GM04504 (cell line): ENCODE results near the gene THAP9.

Experiments used
- DNase-seq: peaks from one replicate; pipeline ENCODE4 v3.0.0-alpha.2; 2012; ENCODE audit warnings: low read depth

THAP9 gene

GRCh38 chr4:82957045-82957444, 56.5 kb downstream of the THAP9 start:
- no peak for DNase-seq

DNA sequence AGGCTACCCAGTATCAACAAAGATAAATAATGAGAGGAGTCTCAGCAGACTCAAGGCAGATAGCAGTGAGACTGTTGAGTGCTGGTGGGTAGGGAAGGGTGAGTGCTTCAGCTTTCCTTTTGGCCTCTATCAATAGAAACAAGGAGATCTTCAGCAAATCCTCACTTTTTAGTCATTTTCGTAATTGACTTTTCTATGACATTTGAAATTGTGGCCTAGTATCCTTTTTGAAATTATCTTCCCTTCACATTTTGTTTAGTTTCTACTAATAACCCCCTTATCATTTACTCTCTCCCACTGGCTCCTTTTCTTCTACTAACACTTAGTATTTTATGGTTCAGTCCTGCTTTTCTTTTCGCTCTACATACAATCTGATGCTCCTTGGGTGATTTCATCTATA, 65.2 kb downstream of the THAP9 start:
- DNase-seq = no peak

GRCh38 chr4:82968972-82969371, 68.4 kb downstream of the THAP9 start:
- no peak for DNase-seq

DNA sequence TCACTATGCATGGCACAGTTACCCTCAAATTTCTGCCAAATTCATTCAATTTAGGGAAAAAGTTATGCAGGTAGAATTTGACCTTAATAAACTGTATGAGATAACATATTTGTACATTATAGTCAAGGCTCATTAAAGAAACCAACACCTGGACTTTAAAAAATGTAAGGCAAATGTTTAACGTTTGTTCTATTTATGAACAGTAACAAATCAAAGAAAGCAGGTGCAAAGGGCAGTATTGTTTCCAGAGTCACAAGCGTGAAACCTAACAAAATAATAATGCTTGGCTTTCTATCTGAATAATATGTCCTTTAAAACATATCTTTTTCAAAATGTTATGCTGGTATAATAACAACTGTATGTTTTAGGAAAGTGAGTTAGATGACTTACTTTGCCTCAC, 68.9 kb downstream of the THAP9 start:
- DNase-seq = no peak
